ENCODE measurements around the gene GALP. TPM values are rescaled to one million over a fixed set of nuclear protein-coding genes. Genes with fewer than 3 reads are reported as not detected.

Gene GALP
- total RNA-seq, 1 experiment from 2014 or later, result not detected

GRCh38 chr19:56167064-56167578, 8.7 kb upstream of the GALP start:
- no peaks in the 10 kb centered on the region for H3K9me2 ChIP-seq (replicated peaks; ENCODE audit: low read length)
- H3K4me1 ChIP-seq (ENCODE audit: insufficient read depth, low read length), result peaks cover 9% of the 10 kb centered on the region
- no peaks in the 10 kb centered on the region for H3F3A ChIP-seq (ENCODE audit: low read length, unreplicated experiment)
- TF ChIP-seq EZH2 (IDR thresholded peaks at IDR 0.05; ENCODE audit: low read length, unreplicated experiment) (no peak), EZH2phosphoT487 (IDR thresholded peaks at IDR 0.05; ENCODE audit: borderline replicate concordance, low read length) (no peak), CTCF (conservative IDR thresholded peaks at IDR 0.05; ENCODE audit: low read depth, low read length) (no peak)
- no peaks in the 10 kb centered on the region for H3K36me3 ChIP-seq (ENCODE audit: low read depth, low read length)
- DNase-seq (peak; percentile 43), ATAC-seq (no peak)
- H2AFZ ChIP-seq (ENCODE audit: low read length), result no peak overlapping the region
- no peaks in the 10 kb centered on the region for H3K79me2 ChIP-seq (ENCODE audit: low read length)
- H3K4me2 ChIP-seq (ENCODE audit: low read length), result no peak overlapping the region
- H3K9me3 ChIP-seq (ENCODE audit: low read length), result no peaks in the 10 kb centered on the region
- POLR2A ChIA-PET (ENCODE audit: unreplicated experiment), result no interaction called here
- H3K27me3 ChIP-seq (ENCODE audit: low read length), result no peaks in the 10 kb centered on the region
- H3K27ac ChIP-seq (ENCODE audit: low read length), result no peak overlapping the region
- no peak overlapping the region for H3K4me3 ChIP-seq (ENCODE audit: low read length)
- H3K9ac ChIP-seq (ENCODE audit: low read length), result no peak overlapping the region
- CTCF ChIA-PET, result no interaction called here
- no TSS peak for BruUV-seq (replicated peaks)
- H4K20me1 ChIP-seq (ENCODE audit: low read length), result no peaks in the 10 kb centered on the region
- intact Hi-C loops (cut with micrococcal nuclease), result no loop called here

DNA sequence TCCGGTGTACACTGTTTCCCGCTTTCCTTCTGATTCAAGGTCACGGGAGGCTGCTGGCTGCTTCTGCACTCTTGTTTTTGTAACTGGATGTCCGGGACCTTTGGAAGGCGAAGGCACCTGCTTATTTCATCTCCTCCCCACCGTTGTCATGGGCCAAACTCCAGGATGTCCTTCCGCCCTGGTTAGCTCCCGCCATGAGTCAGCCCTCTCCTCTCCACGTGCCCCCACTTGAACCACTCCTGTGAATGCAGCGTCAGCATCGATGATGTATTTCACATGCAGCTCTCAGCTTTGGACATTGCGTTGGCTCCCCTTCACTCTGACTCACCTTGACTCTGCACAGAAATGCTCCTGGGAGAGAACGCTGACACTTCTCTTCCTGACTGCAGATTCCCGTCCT, 5.5 kb upstream of the GALP start:
- Histone ChIP-seq H3K4me2 (ENCODE audit: low read length) (peak overlapping the region; percentile 52), H2AFZ (ENCODE audit: low read length) (peak overlapping the region; percentile 37; the same call in 1 of the 2 replicates), H3K4me3 (ENCODE audit: low read length) (no peak overlapping the region), H3K9me2 (replicated peaks; ENCODE audit: low read length) (no peaks in the 10 kb centered on the region), H3K36me3 (ENCODE audit: low read depth, low read length) (no peaks in the 10 kb centered on the region), H3K4me1 (ENCODE audit: insufficient read depth, low read length) (peaks cover 9% of the 10 kb centered on the region), H4K20me1 (ENCODE audit: low read length) (no peaks in the 10 kb centered on the region), H3K27ac (ENCODE audit: low read length) (peak overlapping the region; percentile 36), H3F3A (ENCODE audit: low read length, unreplicated experiment) (no peaks in the 10 kb centered on the region), H3K79me2 (ENCODE audit: low read length) (no peaks in the 10 kb centered on the region), H3K27me3 (ENCODE audit: low read length) (peaks cover 8% of the 10 kb centered on the region), H3K9me3 (ENCODE audit: low read length) (no peaks in the 10 kb centered on the region), H3K9ac (ENCODE audit: low read length) (no peak overlapping the region)
- DNase-seq (peak; percentile 94), ATAC-seq (peak; percentile 87)
- BruUV-seq (replicated peaks), result no TSS peak
- ChIA-PET POLR2A (ENCODE audit: unreplicated experiment) (interaction anchor here (0.5 to 0.6 kb wide), 2 partner anchors 144 to 522 kb away, joined by 3 to 4 read pairs; partner anchors contain the start of genes CCDC106 and ZSCAN5A), CTCF (interaction anchor here (0.9 kb wide), 1 partner anchor 163 kb away, joined by 3 read pairs; no protein-coding TSS in a partner anchor)
- TF ChIP-seq CTCF (conservative IDR thresholded peaks at IDR 0.05; ENCODE audit: low read depth, low read length), result no peak
- no peak for TF ChIP-seq EZH2phosphoT487 (IDR thresholded peaks at IDR 0.05; ENCODE audit: borderline replicate concordance, low read length)
- TF ChIP-seq EZH2 (IDR thresholded peaks at IDR 0.05; ENCODE audit: low read length, unreplicated experiment), result no peak
- intact Hi-C loops (cut with micrococcal nuclease), result no loop called here

DNA sequence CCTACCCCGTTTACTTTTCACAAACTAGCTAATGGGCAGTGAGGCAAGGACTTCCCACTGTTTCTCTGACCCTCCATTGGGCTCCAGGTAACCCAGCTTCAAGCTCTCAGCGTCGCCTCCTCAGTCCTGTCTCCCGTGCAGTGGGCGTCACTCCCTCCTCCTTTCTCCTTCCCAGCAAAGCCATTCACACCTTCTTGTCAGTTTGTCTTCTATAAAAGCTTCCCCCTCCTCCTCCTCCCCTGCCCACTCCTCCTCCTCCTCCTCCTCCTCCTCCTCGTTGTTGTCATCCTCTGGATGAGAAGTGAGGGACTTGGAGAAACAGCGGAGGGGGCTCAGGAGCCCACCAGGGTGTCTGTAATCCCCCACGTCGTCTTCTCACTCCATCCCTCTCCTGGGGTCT, 1.7 kb upstream of the GALP start:
- no TSS peak for BruUV-seq (replicated peaks)
- CTCF ChIA-PET, result interaction anchor here (0.7 kb wide), 1 partner anchor 97 kb away, joined by 4 read pairs; no protein-coding TSS in a partner anchor
- intact Hi-C loops (cut with micrococcal nuclease), result no loop called here

More for the DNA sequence above, 1.7 kb upstream of the GALP start:
- no peaks in the 10 kb centered on the region for H3K79me2 ChIP-seq (ENCODE audit: low read length)
- H3K9ac ChIP-seq (ENCODE audit: low read length), result no peak overlapping the region
- no peaks in the 10 kb centered on the region for H3K9me3 ChIP-seq (ENCODE audit: low read length)
- no peaks in the 10 kb centered on the region for H4K20me1 ChIP-seq (ENCODE audit: low read length)
- DNase-seq, result no peak
- TF ChIP-seq EZH2phosphoT487 (IDR thresholded peaks at IDR 0.05; ENCODE audit: borderline replicate concordance, low read length) (no peak), EZH2 (IDR thresholded peaks at IDR 0.05; ENCODE audit: low read length, unreplicated experiment) (no peak), CTCF (conservative IDR thresholded peaks at IDR 0.05; ENCODE audit: low read depth, low read length) (no peak)
- no peaks in the 10 kb centered on the region for H3K9me2 ChIP-seq (replicated peaks; ENCODE audit: low read length)
- H3K27ac ChIP-seq (ENCODE audit: low read length), result no peak overlapping the region
- H3K4me2 ChIP-seq (ENCODE audit: low read length), result no peak overlapping the region
- no peaks in the 10 kb centered on the region for H3K36me3 ChIP-seq (ENCODE audit: low read depth, low read length)
- no peaks in the 10 kb centered on the region for H3F3A ChIP-seq (ENCODE audit: low read length, unreplicated experiment)
- H3K27me3 ChIP-seq (ENCODE audit: low read length), result peaks cover 8% of the 10 kb centered on the region
- no peak for ATAC-seq
- no peak overlapping the region for H2AFZ ChIP-seq (ENCODE audit: low read length)
- H3K4me1 ChIP-seq (ENCODE audit: insufficient read depth, low read length), result peaks cover 9% of the 10 kb centered on the region
- H3K4me3 ChIP-seq (ENCODE audit: low read length), result no peak overlapping the region
- POLR2A ChIA-PET (ENCODE audit: unreplicated experiment), result no interaction called here
